Measurements from ENCODE around the gene C3orf22.
"Not testable (repeated sequence)": the region's sequence is repeated elsewhere in the genome, so short reads cannot be mapped to it uniquely, and the experiment has no call there.

The C3orf22 gene

DNA sequence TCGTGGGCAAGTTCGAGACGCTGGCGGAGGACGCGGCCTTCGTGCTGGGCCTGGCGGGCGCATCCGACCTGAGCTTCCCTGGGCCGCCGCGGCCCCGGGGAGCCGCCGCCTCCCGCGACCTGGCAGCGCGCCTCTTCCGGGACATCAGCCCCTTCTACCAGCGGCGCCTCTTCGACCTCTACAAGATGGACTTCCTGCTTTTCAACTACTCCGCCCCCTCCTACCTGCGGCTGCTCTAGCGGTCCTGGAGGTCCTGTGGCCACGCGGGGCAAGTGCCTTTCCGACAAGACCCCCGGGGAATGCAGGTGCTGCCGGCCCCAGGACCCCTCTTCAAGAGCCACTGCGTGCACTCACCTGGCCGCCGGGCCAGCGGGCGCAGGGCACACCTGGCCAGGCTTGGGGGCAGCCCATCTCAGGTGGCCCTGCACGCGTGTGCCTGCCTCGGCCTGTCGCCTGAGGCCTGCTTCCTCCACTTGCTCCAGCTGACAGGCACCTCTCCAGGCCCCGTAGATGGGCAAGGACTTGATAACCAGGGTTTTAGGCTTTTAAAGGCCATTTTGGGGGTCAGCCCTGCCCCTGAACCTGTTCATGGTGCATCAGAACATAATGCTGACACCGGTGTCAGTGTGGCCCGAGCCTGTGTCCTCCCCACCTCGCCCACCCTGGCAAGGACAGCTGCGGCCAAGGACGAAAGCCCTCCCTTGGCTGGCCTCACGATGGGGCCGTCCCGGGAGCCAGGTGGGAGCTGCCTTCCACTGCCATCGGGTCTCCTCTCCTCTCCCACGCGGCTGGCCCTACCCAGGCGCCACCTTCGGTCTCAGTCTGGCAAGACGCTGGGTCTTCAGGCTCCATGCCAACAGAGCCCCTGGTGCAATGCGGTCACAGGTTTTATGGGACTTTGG lies 16.1 kb downstream of the C3orf22 start:
- DNase-seq (ENCODE audit: low spot score): no peak

DNA sequence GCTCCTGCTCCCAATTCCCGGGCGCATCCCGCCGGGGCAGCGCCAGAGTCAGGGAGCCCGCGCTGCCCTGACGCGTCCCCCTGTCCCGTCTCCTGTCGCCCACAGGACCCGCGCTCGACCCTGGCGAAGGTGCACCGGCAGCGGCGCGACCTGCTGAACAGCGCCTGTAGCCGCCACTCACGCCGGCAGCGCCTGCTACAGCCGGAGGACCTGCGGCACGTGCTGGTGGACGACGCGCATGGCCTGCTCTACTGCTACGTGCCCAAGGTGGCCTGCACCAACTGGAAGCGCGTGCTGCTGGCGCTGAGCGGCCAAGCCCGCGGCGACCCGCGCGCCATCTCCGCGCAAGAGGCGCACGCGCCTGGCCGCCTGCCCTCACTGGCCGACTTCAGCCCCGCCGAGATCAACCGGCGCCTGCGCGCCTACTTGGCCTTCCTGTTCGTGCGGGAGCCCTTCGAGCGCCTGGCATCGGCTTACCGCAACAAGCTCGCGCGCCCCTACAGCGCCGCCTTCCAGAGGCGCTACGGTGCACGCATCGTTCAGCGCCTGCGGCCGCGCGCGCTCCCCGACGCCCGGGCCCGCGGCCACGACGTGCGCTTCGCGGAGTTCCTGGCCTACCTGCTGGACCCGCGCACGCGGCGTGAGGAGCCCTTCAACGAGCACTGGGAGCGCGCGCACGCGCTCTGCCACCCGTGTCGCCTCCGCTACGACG lies 16.9 kb downstream of the C3orf22 start:
- DNase-seq (ENCODE audit: low spot score): no peak

DNA sequence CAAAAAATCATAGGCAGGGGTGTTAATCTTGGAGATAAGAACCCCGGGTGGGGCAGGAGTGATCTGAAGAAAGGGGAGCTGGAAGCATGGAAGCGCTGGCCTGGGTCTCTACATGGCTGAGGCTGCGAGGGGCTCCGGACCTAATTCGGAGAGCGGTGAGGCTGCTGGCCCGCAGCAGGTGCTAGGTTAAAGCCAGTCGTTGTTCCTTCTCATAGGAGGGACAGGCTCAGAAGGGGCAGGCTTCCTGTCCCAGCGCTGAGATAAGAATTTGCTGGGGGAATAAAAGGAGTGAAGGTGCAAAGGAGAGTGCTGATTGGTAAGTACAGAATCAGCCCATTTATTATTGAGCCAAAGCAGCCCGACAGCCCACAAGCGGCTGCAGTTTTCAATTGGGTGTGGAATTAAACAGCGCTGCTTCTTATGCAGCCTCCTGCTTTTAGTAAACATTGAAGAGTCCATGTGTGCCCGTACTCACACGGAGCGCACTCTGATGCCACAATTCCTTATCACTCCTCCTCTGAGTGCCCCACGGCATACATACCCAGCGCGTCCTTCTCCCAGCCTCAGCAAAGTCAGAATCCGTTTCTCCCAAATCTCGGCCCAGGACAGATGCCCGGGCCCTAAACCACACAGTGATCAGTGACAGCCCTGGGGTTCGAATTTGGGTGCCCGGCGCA lies 17.6 kb downstream of the C3orf22 start:
- DNase-seq (ENCODE audit: low spot score): no peak

DNA sequence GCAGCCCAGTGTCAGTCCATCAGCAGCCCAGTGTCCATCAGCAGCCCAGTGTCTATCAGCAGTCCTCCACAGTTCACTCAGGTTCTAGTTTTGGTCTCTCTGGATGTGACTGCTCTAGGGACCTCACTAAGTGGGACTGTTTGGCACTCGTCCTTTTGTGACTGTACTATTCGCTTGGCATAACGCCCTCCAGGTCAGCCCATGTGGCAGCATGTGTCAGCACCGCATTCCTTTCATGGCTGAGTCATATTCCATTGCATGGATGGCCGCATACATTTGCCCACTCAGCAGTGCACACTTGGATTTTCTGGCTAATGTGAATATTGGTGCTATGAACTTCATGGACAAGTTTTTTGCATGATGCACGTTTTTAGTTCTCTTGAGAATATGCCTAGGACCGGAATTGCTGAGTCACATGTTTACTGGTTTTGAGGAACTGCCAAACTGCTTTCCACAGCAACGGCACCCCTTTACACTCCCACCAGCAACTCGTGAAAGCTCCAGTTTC lies 18.3 kb downstream of the C3orf22 start:
- DNase-seq (ENCODE audit: low spot score): peak; percentile 18

DNA sequence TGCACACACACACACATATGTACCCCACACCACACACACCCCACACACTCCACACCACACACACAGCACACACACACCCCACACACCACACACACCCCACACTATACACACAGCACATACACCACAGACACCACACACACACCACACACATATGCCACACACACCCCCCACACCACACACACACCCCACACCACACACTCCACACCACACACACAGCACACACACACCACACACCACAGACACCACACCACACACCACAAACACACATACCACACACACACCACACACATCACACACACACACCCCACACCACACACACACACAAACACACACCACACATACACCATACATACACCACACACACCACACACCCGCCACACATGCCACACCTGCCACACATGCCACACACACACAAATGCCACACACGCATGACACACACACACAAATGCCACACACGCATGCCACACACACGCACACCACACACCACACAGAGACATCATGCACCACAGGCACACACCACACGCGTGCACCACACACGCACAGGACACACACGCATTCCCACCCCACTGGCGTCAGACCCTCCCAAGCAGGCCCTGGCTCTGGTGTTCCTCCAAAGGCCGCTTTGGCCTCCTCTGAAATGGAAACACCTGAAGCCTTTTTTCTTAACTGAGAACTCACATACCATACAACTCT lies 19.0 kb downstream of the C3orf22 start:
- no peak for DNase-seq (ENCODE audit: low spot score)

DNA sequence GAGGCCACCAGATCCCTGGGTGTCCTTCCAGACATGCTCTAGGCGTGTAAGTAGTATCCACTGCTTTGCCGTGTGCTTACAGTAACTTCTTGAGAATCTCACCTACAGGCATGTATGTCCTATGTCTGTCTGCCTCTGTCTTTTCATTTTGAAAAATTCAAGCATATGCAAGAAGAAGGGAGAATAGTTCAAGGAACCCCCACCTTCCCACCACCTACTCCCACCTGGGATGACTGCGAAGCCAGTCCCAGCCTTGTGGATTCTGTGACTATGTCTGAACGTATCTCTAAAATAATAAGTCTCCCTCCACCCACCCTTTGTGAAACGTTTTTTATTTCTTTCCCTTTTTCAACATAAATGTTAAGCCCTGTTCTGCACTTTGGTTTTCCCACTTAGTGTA lies 19.8 kb downstream of the C3orf22 start:
- DNase-seq (ENCODE audit: low spot score): no peak

DNA sequence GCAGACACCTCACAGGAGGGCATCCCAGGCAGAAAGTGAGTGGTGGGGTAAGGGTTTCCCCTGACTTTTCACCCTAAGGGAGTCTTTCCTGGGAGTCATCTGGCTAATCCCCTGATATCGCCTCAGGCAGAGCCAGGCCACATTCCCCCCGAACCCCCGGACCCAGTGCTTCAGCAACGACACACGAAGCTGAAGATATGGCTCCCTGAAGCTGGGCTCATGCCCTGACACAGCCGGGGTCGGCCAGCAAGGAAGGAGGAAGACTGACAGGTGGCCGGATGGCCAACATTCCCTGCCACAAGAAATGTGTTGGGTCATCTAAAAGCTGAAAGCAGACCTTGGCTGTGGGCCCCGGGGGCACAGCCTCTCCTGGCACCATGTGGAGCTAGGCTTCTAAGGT lies 20.4 kb downstream of the C3orf22 start:
- DNase-seq (ENCODE audit: low spot score): no peak

DNA sequence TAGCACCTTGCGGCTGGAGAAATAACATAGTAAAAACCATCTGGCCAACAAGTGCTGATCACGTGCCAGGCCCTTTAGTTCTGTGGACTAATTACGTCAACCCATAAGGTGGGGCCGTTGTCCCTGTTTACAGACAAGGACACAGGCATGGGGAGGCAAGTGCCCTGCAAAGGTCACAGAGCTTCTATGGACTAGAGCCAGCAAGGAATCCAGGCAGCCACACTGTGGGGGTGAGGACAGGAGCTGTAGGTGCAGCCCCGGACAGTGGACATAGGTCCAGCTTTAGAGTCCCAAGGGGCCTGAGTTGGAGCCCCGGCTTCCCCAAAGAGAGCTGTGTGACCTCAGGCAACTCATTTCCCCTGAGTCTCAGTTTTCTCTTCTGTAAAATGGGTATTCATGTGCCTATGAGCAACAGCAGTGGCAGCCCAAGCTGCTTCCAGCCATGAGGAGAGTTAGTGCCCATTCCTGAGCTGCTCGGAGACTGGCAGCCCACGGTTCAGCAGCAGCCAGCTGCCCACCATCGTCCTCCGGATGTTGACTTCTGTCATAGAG lies 20.9 kb downstream of the C3orf22 start:
- no peak for DNase-seq (ENCODE audit: low spot score)

DNA sequence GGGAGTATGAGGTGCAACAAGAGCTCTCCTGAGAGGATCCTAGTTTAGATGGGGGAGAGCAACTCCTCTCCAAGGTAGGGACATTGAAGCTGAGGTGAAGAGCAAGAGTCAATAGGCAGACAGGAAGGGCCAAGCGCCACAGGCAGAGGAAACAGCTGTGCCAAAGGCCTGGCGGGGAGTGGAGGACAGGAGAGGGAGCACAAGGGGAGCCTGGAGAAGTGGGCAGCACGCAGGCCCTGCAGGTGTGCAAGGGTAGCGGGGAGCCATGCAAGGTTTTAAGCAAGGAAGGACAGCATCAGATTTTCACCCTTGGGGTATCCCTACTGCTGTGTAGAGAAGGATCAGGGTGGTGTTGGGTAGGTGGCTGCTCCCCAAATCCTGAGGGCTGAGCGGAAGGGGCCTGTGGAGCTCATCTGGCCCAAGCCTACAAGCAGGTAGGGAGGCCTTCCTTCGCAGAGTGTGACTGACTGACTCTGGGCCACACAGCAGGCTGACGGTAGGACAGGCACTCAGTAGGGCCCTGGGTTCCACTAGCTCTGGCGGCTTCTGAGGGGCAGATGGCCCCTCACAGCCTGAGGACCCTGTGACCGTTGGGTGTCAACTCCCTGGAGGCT lies 21.5 kb downstream of the C3orf22 start:
- no peak for DNase-seq (ENCODE audit: low spot score)

DNA sequence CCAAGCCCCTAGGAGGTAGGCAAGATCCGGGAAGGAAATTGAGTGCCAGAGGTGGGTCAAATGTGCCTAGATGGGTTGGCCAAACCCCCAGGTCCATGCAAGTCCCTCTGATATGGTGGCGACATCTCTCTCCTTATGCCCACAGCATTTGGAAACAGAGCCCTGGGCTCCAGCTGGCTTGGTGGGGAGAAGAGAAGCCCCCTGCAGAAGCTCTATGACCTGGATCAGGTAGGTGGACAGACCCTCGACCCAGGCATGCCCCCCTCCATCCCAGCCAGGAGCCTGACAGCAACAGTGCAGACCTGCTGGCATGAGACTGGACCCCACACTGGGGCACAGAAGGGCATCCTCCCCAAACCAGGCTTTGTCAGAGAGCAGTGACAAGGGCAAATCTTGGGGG lies 22.6 kb downstream of the C3orf22 start:
- no peak for DNase-seq (ENCODE audit: low spot score)

DNA sequence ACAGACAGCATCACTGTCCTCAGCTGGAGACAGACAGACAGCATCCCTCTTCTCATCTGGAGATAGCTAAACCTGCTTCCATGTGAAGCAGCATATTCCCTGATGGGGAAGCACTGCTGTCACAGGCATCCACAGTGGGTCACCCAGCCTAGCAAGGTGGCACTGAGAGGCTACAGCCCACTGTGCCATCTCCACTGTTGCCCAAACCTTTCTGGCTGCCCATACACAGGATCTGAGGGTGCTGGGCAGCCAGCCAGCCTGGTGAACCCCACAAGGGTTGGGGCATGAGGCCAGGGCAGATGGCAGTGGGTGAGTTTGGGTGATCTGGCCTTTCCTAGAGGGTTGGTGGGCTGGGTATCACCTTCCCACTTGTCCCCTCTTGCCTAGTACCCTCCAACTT lies 23.1 kb downstream of the C3orf22 start:
- no peak for DNase-seq (ENCODE audit: low spot score)

DNA sequence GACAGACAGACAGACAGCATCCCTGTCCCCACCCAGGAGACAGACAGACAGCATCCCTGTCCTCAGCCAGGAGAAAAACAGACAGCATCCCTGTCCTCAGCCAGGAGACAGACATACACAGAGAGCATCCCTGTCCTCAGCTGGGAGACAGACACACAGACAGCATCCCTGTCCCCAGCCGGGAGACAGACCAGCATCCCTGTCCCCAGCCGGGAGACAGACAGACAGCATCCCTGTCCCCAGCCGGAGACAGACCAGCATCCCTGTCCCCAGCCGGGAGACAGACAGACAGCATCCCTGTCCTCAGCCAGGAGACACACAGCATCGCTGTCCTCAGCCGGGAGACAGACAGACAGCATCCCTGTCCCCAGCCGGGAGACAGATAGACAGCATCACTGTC lies 24.0 kb downstream of the C3orf22 start:
- DNase-seq (ENCODE audit: low spot score): not testable (repeated sequence)

DNA sequence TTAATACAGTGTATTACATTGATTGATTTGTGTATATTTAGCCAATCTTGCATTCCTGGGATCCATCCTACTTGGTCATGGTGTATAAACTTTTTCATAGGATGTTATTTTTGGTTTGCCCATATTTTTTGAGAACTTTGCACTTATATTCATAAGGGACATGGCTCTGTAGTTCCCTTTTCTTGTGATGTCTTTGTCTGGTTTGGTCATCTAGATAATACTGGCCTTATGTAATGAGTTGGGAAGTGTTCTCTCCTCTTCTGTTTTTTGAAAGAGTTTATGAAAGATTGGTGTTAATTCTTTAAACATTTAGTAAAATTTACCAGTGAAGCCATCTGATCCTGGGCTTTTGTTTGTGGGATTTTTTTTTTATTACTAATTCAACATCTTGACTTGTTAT lies 25.2 kb downstream of the C3orf22 start:
- DNase-seq (ENCODE audit: low spot score): no peak

DNA sequence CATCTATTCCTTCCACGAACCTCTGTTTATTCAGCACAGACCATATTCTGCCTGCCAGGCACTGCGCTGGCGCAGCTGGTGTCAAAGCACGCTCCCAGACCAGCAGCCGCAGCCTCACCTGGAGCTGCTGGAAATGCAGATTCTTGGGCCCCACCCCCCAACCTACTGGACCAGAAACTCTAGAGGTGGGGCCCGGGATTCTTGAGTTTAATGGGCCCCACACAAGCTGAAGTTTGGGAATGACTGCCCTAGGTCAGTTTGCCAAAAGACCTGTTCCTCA lies 27.7 kb downstream of the C3orf22 start:
- no peak for DNase-seq (ENCODE audit: low spot score)

DNA sequence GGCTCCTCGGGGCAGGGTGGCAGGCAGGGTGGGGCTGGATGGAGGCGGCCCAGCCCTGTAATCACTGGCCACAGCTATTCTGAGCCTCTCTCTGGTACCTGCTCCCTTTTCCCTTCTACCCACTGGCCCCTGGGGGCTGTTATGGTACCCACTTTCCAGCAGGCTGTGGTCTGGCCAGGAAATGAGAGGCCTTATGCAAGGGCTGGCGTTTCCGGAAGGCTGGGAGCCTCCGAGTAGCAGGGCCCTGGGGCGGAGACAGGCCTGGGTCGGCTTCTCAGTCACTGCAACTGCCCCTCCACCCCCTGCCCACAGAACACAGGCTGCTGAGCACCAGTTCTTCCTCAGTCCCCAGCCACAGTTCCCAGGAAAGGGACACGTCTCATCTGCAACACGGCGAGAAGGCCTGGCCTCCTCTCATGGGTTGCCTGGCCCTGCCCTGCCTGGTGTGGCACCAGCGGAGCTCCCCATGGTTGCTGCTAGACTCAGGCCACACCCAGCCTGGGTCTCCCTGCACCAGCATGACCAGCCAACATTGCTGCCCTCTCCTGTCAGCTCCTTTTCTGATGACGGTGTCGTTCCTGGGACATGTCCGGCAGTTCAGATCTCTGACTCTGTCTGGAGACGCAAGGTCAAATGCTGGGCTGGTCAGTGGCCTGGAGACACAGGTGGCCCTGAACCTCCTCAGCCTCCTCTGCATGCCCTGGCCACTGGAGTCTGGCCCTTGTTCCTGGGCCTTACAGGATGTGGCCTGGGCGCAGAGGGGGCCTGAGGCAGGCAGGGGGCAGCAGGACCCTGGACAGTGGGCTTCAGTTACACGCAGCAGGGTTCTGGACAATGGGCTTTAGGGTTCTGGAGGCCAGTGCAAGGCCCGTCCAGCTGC lies 28.3 kb downstream of the C3orf22 start:
- no peak for DNase-seq (ENCODE audit: low spot score)

DNA sequence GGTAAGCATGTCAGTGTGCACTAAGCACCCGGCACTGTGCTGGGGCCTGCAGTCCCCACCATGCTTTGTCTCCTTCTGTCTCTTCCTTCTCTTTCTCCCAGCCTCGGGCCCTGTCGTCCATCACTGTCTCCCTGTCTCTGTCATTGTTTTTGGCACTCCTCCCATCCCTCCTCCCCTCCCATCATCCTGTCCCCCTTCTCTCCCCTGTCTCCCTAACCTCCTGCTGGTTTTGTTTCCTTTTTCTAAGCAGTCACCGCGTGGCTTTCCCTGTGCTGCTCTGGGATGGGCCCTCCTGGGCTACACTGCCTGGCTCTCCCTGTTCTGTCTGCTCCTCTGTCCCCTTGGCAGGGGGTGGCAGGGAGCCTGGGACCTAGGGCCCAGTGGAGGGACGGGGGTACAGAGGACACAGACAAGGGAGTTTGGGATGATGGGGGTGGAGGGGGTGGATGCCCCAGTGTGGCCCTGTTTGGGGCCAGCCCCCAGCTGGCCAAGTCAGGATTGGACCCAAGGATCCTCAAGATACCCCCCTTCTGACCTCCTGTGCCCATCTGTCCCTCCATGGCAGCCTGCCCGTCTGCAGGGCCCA lies 29.1 kb downstream of the C3orf22 start:
- DNase-seq (ENCODE audit: low spot score): no peak

DNA sequence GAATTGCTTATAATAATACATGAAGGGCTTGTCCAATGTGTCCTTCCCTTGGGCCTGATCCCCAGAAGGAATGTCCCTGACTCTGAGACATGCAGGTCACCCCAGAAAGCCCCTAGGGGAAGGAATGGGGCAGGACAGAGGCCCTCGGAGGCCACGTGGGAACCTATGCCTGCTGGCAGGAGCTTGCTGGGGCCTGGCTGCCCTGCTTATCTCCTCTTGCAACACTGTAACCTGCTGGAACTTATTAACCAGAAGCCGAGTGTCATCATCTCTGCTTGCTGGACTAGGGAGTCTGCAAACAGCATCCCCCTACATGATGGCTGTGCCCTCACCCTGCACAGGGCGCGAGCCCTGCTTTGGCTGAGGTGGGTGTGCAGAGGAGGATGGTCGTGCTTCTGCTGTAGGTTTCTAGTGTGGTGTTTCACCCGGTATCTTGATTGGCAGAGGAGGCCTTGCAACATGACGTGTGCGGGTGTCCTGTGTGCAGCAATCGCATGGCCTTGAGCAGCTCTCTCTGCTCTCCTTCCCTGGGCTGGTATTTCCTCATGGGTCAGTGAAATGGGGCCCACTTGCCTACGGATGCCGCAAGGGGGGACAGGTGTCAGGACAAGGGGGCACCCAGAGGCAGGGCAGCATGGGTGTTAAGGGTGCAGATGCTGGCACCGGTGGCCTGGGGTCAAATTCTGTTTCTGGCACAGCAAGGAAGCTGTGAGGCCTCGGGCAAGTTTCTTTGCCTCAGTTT lies 29.8 kb downstream of the C3orf22 start:
- DNase-seq (ENCODE audit: low spot score): no peak

DNA sequence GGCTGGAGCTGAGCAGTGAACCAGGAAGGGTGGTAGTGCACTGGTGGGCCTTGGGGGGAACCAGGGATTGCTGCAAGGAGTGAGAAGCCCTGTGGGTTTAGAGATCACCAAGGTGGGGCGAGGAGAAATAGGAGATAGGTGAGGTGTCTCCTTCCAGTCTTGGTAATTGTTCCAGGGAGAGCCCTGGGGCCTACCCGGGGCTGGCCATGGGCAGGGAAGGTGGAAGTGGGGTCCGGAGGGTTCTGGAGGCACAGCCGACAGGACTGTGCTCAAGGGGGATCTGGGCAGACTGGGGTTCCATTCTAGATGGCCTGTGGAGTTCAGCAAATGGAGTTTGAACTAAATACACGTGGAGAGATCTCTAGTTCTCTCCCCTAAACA lies 30.3 kb downstream of the C3orf22 start:
- no peak for DNase-seq (ENCODE audit: low spot score)

DNA sequence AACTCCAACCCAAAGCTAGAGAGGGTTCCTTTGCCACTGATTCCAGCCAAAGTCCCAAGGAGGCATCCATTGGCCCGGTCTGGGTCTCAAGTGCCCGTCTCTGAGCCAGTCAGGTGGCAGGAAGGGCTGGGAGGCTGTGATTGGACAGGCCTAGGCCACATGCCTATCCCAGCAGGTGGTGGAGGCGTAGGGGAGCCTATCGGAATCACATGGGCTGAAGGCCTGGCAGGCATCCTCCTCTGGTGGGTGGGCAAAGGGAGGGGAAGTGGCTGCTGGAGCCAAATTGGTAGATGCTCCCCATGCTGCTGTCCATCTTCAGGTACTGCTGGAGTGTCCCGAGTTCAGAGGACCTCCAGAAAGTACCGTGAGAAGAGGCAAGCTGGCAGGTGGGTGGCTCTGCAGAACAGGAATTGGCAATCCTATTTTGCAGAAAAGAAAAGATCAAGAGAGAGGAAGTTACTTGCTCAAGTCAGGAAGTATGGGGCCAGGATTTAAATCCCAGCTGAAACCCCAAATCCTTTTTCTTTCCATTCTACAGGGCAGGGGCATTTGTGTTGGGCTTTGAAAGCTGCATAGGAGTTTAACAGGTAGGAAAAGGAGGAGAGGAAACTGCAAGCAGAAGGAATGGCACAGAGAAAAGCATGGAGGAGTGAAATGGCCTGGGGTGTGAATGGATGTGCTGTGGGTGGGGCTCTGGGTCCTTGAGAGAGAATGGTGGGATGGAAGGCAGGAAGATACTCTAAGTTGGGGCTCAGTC lies 31.1 kb downstream of the C3orf22 start:
- no peak for DNase-seq (ENCODE audit: low spot score)
